Measurements from ENCODE around the gene ADGRA1.

ADGRA1 gene

GRCh38 chr10:133113847-133114246 lies 26.1 kb downstream of the ADGRA1 start:
- no peak for FAIRE-seq

- no peak for FAIRE-seq
Observed at GRCh38 chr10:133114251-133114650, 26.5 kb downstream of the ADGRA1 start.

- no peak for FAIRE-seq
Observed at GRCh38 chr10:133114726-133115452, 27.2 kb downstream of the ADGRA1 start.

DNA sequence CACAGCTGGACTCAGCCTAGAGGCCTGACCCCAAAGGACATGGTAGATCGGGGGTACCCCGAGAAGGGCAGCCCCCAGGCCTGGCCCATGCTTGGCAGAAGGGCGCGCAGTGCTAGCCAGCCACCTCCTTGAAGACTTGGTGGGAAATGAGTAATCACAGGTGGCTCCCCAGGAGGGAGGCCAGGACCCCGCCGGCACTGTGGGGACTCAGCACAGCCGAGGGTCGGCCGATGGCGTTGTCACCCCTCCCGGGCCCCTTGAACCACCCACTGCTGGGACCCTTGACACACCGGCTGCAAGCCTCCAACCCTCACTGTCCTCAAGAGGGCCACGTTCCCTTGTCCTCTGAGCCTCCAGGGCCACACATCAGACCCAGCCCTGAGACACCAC lies 27.7 kb downstream of the ADGRA1 start:
- FAIRE-seq, result no peak

- no peak for FAIRE-seq
Observed at GRCh38 chr10:133115976-133116375, 28.3 kb downstream of the ADGRA1 start.

DNA sequence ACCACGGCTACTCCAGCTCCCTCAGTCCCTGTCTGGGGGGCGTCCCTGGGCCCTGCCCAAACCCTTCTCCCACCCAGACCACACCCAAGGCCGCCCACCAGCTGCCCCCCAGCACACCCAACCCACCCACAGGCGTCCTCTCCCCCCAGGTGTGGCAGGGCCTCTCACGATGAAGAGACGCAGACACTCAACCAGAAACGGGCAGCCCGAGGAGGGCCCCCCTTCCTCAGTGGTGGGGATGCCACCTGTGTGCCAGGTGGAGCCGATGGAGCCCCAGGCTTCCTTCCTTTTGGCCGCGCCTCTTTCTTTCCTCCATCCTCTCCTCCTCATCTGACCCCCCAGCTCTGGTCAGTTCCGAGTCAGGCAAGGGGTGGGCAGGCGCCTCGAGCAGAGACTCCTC lies 28.7 kb downstream of the ADGRA1 start:
- FAIRE-seq, result no peak

- FAIRE-seq, result no peak
Observed at GRCh38 chr10:133117036-133117687, 29.4 kb downstream of the ADGRA1 start.

GRCh38 chr10:133117688-133118071 lies 30.0 kb downstream of the ADGRA1 start:
- FAIRE-seq, result no peak

- no peak for FAIRE-seq
Observed at GRCh38 chr10:133121479-133121878, 33.8 kb downstream of the ADGRA1 start.

DNA sequence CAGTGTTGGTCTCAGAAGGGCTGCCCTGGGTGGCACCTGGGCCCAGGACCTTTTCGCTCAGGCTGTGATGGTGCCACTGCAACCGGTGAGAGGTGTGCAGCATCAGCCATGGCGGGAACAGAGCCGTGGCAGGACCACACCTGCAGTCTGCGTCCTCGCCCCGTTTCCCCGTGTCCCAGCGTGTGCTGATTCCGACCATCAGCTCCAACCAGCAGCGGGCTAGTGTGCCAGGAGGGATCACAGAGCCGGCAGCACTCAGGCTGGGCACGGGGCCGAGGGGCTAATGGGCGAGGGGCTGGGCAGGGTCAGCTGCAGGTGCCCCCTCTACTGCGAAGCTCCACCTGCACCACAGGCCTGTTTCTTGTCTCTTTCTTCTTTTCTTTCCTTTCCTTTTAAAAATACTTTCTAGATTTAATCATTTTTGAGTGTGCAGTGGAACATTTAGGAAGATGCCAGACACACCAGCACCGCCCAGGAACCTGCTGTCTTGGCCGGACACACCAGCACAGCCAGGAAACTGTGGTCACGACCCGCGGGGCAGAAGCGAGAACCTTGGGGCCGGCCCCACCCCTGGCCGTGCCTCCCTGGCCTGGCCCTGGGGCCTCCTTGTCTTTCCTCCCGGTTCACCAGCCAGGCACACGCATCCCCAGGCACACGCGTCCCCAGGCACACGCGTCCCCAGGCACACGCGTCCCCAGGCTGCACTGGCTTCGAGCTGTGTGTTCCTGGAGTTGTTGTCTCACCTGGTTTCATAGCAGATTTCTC lies 34.6 kb downstream of the ADGRA1 start:
- FAIRE-seq, result no peak

- no peak for FAIRE-seq
Observed at GRCh38 chr10:133123050-133123745, 35.5 kb downstream of the ADGRA1 start.

GRCh38 chr10:133123746-133124356 lies 36.1 kb downstream of the ADGRA1 start:
- no peak for FAIRE-seq

DNA sequence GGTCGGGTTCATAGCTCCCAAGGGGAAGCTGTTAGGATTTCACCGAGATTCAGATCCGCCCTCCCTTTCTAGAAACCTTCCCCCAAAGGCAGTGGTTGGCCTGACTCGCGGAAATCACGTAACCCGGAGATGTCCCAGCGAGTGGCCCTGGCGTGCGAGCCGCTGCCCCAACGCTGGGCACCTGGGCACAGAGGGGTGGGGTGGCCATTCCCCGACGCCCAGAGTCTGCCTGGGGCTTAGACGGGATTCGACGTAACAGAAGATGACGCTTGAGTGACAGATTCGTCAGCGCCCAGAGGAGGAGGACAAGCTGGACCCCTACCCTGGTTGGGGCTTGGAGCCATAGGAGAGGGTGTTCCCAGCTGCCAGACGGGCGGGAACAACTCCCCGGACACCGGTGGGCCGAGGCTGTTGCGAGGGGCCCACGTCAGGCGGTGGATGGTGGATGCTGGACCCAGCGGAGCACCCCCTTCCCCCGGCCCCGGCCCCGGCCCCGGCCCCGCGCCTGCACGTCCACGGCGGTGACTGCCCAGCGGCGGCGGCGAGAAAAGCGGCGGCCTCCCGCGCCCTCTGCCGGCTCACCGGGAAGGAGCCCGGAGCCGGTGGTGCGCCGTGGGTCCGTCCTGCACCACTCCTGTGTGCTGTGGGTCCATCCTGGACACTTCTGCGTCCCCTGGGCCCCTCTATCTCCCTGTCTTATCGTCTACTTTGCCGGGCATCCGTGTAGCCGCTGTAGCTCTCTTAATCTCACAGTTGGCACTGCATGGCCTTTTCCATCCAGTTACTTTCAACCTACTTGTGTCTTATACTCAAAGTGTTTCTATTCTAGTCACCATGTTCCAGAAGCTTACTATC lies 36.9 kb downstream of the ADGRA1 start:
- FAIRE-seq, result no peak

DNA sequence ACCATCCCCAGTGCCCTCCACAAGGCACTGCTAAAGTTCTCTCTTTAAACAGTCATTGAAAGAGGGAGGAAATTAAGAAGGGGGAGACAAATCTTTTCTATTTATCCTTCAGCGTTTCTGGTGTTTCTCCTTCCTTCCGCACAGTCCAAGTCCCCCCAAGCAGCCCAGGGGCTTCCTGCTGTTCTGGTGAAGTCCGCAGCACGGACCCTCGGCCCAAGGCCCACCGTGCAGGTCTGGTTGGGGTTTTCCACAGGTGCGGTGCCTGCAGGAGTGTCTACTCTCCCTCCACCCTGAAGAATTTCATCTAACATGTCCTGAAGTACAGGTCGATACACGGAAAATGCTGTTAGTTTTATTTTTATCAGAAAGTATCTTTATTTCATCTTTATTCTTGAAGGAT lies 38.2 kb downstream of the ADGRA1 start:
- FAIRE-seq, result no peak

GRCh38 chr10:133126431-133127290 lies 38.9 kb downstream of the ADGRA1 start:
- FAIRE-seq, result no peak

DNA sequence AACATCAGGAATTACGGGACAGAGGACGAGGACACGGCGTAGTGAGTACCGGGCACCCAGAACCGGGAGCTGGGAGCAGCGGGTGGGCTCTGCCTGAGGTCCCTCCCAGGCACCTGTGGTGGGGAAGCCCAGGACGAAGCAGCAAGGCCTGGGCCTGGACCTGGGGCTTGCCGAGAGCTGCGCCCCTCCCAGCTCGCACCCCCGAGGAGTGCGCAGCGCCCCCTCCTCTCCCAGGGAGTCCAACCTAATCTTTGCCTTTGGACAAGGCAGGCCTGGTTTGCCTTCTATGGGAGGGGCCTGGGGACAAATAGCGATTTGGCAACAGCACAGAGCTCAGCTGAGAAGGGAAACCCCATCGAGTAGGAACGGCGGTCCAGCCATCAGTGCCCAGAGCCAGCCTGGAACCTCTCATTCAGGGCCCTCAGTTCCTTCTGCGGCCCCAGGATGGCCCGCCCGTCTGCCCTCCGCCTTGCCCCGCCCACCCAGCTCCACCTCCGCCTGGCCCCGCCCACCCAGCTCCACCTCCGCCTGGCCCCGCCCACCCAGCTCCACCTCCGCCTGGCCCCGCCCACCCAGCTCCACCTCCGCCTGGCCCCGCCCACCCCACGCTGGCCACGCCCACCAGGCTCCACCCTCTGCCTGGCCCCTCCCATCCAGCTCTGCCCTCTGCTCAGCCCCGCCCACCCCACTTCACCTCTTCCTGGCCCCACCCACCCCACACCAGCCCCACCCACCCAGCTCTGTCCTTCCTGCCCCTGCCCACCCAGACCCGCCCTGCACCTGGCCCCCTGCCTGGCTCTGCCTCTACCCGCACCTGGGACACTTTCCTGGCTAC lies 39.8 kb downstream of the ADGRA1 start:
- no peak for FAIRE-seq

GRCh38 chr10:133128126-133129070 lies 40.7 kb downstream of the ADGRA1 start:
- no peak for FAIRE-seq

- FAIRE-seq, result no peak
Observed at GRCh38 chr10:133129071-133129858, 41.5 kb downstream of the ADGRA1 start.

All from TTC549 (cell line).